Astrocyte of the spinal cord (primary cell): ENCODE measurements around the gene PRM2.

Experiments
- DNase-seq: peaks from one replicate; pipeline ENCODE4 v3.0.0; 2011; ENCODE audit warnings: low read depth, low spot score
- H3K4me3 ChIP-seq: 2 replicates; pipeline ENCODE4 v1.5.1; 2011; ENCODE audit warnings: low read depth, mild to moderate bottlenecking, low read length, moderate library complexity
- in situ Hi-C: cut with HindIII; loops from 2 replicates; pipeline ENCODE4 v1.10.0; 2017; ENCODE audit warnings: low sequenced_read_pairs
- TF ChIP-seq, protein P1 (sequence below): IDR thresholded peaks from 2 replicates; pipeline ENCODE4 v1.5.1; 2012; ENCODE audit warnings: low read depth, mild to moderate bottlenecking, low read length, inconsistent platforms

The PRM2 gene

DNA sequence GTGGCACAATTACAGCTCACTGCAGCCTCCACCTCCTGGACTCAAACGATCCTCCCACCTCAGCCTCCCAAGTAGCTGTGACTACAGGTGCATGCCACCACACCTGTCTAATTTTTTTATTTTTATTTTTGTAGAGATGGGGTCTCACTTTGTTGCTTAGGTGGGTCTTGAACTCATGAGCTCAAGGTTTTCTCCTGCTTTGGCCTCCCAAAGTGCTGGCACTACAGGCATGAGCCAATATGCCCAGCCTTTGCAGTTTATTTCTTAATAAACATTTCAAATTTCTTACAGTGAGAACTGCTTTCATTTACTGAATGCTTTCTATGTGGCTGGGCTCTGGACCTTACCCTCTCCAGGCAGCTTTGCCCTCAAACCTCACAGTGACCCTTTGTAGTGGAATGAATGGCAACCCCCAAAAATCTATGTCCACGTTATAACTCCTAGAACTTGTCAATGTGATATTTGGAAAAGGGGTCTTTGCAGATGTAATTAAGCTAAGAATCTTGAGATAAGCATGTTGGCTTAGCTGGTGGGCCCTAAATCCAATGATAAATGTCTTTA, 5.6 kb downstream of the PRM2 start:
- DNase-seq = no peak
- H3K4me3 ChIP-seq = no peak overlapping the region
- TF ChIP-seq, protein P1, sequence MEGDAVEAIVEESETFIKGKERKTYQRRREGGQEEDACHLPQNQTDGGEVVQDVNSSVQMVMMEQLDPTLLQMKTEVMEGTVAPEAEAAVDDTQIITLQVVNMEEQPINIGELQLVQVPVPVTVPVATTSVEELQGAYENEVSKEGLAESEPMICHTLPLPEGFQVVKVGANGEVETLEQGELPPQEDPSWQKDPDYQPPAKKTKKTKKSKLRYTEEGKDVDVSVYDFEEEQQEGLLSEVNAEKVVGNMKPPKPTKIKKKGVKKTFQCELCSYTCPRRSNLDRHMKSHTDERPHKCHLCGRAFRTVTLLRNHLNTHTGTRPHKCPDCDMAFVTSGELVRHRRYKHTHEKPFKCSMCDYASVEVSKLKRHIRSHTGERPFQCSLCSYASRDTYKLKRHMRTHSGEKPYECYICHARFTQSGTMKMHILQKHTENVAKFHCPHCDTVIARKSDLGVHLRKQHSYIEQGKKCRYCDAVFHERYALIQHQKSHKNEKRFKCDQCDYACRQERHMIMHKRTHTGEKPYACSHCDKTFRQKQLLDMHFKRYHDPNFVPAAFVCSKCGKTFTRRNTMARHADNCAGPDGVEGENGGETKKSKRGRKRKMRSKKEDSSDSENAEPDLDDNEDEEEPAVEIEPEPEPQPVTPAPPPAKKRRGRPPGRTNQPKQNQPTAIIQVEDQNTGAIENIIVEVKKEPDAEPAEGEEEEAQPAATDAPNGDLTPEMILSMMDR = no peak
- in situ Hi-C loops = no loop called here

DNA sequence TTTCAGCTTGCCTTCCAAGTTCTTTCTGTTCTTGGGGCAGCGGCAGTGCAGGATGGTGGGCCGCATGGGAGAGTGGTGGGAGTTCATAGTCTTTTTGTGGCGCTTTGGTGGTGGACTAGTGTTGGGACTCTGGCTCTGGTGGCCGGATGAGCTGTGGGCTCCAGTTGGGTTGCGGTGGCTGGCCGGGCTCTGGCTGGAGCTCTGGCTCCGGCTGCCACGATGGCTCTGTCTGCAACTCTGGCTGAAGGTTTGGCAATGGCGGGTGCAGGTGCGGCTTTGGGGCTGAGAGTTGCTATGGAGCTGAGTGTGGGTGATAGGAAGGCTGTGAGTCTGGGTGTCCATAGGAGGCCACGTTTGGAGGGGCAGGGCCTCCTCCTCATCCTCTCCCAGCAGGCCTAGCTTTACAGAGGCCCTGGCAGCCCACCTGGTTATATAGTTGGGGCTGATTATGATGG, 7.3 kb downstream of the PRM2 start, which contains the start of gene TNP2:
Gene TNP2 (minus strand): TSS at position 405 of the 455 bp plus-strand sequence. CDS start 63 bp downstream, at position 342.
- TF ChIP-seq, protein P1 = no peak
- DNase-seq = no peak
- no peak within 1 kb of the TSS for H3K4me3 ChIP-seq
- in situ Hi-C loops = no loop called here

DNA sequence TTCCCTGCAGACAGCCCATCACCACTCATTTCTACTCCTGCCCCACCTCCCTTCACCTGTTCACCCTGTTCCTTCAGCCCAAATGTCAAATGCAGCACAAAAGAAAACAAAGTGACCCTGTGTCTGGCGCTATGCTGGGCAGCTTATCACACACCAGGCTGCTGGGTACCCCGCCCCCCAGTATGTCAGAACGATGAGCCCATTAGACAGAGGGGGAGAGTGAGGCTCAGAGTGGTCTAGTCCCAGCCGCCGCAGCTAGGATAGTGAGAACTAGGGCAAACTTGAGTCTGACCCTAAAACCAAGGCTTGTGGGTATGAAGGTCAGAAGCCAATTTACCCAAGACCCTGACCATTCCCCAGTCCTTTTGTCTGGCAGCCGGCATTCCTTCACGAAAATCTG, 11.2 kb downstream of the PRM2 start:
- no peak for DNase-seq
- no peak overlapping the region for H3K4me3 ChIP-seq
- TF ChIP-seq, protein P1 = no peak
- in situ Hi-C loops = no loop called here

DNA sequence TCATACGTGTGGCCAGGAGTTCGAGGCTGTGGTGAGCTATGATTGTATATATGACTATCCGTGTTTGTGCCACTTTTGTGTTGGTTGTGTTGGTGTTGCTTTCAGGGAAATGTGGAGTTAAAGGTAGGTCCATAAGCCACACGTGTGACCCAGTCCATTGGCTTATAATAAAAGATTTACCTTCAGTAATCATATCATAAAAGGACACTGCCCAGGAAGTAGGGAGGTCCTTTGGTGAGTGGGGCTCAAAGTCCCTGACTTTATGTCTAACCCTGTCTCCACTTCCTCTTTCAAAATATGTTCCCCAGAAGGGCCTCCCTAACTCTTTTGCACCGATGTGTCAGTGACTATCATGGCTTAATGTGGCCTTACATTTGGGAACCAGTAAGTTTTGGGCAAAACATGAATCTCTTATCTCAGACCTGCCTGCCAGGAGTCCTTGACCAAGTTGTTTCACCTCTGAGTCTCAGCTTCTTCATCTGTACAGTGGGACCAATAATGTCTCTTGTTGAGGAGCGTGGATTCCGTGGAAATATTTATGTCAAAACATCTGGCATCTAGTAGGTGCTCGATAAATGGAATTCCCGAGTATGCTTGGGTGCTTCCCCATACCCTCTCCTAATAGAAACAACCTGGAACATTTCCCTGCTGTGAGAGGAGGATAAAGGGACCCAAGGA, 12.0 kb downstream of the PRM2 start:
- H3K4me3 ChIP-seq = no peak overlapping the region
- in situ Hi-C loops = no loop called here
- TF ChIP-seq, protein P1 = no peak
- no peak for DNase-seq

DNA sequence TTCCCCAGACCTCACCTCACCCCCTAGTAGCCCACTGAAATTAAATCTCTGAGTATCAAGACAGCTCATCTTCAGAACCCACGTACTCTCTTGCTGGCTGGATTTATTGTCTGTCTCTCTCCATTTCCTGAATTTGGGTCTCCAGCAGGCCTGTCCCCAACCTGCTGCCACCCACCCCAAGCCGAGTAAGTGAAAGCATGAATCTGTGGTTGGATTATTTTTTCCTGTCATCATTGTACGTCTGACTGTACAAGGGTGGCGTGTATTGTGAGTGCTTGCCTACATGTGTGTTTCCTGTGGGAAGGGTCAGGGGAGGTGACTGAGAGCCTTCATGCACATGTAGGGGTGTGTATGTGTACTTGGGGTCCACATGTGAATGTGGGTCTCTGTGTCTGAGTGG, 12.5 kb downstream of the PRM2 start:
- TF ChIP-seq, protein P1 = no peak
- in situ Hi-C loops = no loop called here
- DNase-seq = no peak

DNA sequence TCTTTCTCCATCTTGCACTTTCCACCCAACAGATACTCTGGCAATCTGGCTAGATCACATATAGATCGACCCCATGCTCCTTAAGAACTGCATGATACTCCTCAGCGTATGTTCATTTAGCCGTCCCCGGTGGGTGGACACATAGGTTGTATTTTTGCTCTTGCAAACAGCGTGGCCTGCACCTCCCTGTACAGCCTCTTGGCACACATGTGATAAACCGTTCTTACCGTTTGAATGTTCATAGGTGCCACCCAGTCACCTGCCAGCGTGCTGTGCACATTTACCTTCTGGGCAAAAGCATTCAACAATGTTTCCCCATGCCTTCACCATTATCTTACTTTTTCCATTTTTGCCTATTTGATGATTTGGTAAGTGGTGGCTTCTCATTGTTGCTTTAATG, 13.4 kb downstream of the PRM2 start:
- no peak for DNase-seq
- H3K4me3 ChIP-seq = no peak overlapping the region
- TF ChIP-seq, protein P1 = no peak
- in situ Hi-C loops = no loop called here

More for the DNA sequence above, 12.5 kb downstream of the PRM2 start:
- no peak overlapping the region for H3K4me3 ChIP-seq
